Endothelial cell (in vitro differentiated cells): ENCODE measurements around the gene UVRAG. TPM values are rescaled to one million over a fixed set of nuclear protein-coding genes. Genes with fewer than 3 reads are reported as not detected.

Experiments used
- DNase-seq: peaks from one replicate; pipeline ENCODE4 v3.0.0; 2021; ENCODE audit warnings: low spot score
- H3K27ac Mint-ChIP-seq: one replicate; pipeline ENCODE4 v1.8.0; 2021; ENCODE audit warnings: mixed read lengths, inconsistent platforms; ENCODE audit not compliant: unreplicated experiment
- H3K27me3 Mint-ChIP-seq: one replicate; pipeline ENCODE4 v1.8.0; 2021; ENCODE audit warnings: mild to moderate bottlenecking, moderate library complexity, mixed read lengths, inconsistent platforms; ENCODE audit not compliant: unreplicated experiment
- H3K36me3 Mint-ChIP-seq: one replicate; pipeline ENCODE4 v1.8.0; 2021; ENCODE audit warnings: mild to moderate bottlenecking, low read depth, mixed read lengths, inconsistent platforms; ENCODE audit not compliant: unreplicated experiment
- H3K4me1 Mint-ChIP-seq: one replicate; pipeline ENCODE4 v1.8.0; 2021; ENCODE audit warnings: mild to moderate bottlenecking, mixed read lengths, inconsistent platforms; ENCODE audit not compliant: unreplicated experiment
- H3K4me3 Mint-ChIP-seq: one replicate; pipeline ENCODE4 v1.8.0; 2021; ENCODE audit warnings: mild to moderate bottlenecking, mixed read lengths, inconsistent platforms; ENCODE audit not compliant: unreplicated experiment
- H3K9me3 Mint-ChIP-seq: one replicate; pipeline ENCODE4 v1.8.0; 2021; ENCODE audit warnings: mixed read lengths, inconsistent platforms; ENCODE audit not compliant: unreplicated experiment
- CTCF ChIP-seq: fragments of 200-600 bp; sonication (generic); IDR thresholded peaks from one replicate; pipeline ENCODE4 v1.5.0; 2021; ENCODE audit warnings: antibody characterized with exemption; ENCODE audit not compliant: unreplicated experiment
- total RNA-seq: library from RNA; stranded (reverse); fragmentation: NEBNext Ultra II Directional; extraction: Animal tissue kit (Norgen Biotek cat#: 25700); gene quantifications from one replicate; pipeline ENCODE4 v1.2.1, GENCODE V29; 2021; ENCODE audit not compliant: unreplicated experiment

The UVRAG gene
- total RNA-seq, 1 donor from 2014 or later: 25.0 TPM

GRCh38 chr11:76186776-76187279 lies 371.8 kb downstream of the UVRAG start:
- Mint-ChIP-seq H3K27me3 (peaks cover 10% of the 10 kb centered on the region), H3K9me3 (no peaks in the 10 kb centered on the region), H3K4me3 (no peak overlapping the region), H3K27ac (no peak overlapping the region), H3K36me3 (peaks cover 4% of the 10 kb centered on the region), H3K4me1 (peaks cover 40% of the 10 kb centered on the region)
- DNase-seq: no peak
- no peak for TF ChIP-seq CTCF

GRCh38 chr11:76188873-76189272 lies 373.9 kb downstream of the UVRAG start:
- H3K4me3 Mint-ChIP-seq: no peak overlapping the region
- no peaks in the 10 kb centered on the region for H3K9me3 Mint-ChIP-seq
- H3K36me3 Mint-ChIP-seq: peaks cover 4% of the 10 kb centered on the region
- peaks cover 23% of the 10 kb centered on the region for H3K4me1 Mint-ChIP-seq
- H3K27me3 Mint-ChIP-seq: peaks cover 8% of the 10 kb centered on the region
- no peak for DNase-seq
- no peak overlapping the region for H3K27ac Mint-ChIP-seq
- no peak for TF ChIP-seq CTCF

- no peaks in the 10 kb centered on the region for H3K9me3 Mint-ChIP-seq
- H3K27me3 Mint-ChIP-seq: peaks cover 8% of the 10 kb centered on the region
- peaks cover 16% of the 10 kb centered on the region for H3K4me1 Mint-ChIP-seq
- DNase-seq: no peak
- TF ChIP-seq CTCF: no peak
- H3K4me3 Mint-ChIP-seq: no peak overlapping the region
- H3K27ac Mint-ChIP-seq: no peak overlapping the region
- H3K36me3 Mint-ChIP-seq: peaks cover 4% of the 10 kb centered on the region
These were observed 374.7 kb downstream of the UVRAG start for GRCh38 chr11:76189682-76190081.

- Mint-ChIP-seq H3K36me3 (peaks cover 4% of the 10 kb centered on the region), H3K4me1 (peaks cover 9% of the 10 kb centered on the region), H3K4me3 (no peak overlapping the region), H3K27ac (no peak overlapping the region), H3K27me3 (peaks cover 6% of the 10 kb centered on the region), H3K9me3 (no peaks in the 10 kb centered on the region)
- TF ChIP-seq CTCF: no peak
- DNase-seq: no peak
These were observed 375.4 kb downstream of the UVRAG start for GRCh38 chr11:76190376-76190775.

Other genes starting within 250 kb of the UVRAG start
- 0.26 TPM for gene MAP6, start 146.2 kb upstream of the UVRAG start, total RNA-seq
- gene MOGAT2, start 97.4 kb upstream of the UVRAG start, total RNA-seq: not detected
- 0.51 TPM for gene DGAT2, start 46.4 kb upstream of the UVRAG start, total RNA-seq